CD1c-positive myeloid dendritic cell (primary cell): ENCODE results near the gene SELE.
A peak's percentile ranks its signal among the peaks of the same experiment; 100 is the strongest.
"Not testable (repeated sequence)": the region's sequence is repeated elsewhere in the genome, so short reads cannot be mapped to it uniquely, and the experiment has no call there.

Experiments used
- DNase-seq: peaks from one replicate; pipeline ENCODE4 v3.0.0-alpha.2; 2016; ENCODE audit errors: extremely low spot score

The SELE gene

DNA sequence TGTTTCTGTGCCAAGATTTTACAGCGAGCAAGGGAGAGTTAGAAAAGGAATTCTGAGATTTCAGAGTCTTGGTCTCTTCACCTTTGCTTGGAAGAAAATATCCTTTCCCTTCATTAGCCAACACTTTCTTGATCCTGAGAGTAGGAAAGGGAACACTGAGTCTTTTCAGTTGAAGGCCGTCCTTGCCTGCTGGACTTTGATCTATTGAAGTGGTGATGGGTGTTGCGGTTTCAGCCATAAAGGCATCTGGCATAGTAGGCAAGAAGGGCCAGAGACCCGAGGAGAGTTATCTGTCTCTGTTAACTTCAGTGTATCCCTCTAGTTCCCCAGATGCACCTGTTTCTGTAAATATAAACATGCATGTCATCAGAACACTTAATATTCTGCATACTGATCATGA is 9.7 kb downstream of the SELE start:
- DNase-seq: no peak

GRCh38 chr1:169723763-169724162 is 10.1 kb downstream of the SELE start:
- no peak for DNase-seq

DNA sequence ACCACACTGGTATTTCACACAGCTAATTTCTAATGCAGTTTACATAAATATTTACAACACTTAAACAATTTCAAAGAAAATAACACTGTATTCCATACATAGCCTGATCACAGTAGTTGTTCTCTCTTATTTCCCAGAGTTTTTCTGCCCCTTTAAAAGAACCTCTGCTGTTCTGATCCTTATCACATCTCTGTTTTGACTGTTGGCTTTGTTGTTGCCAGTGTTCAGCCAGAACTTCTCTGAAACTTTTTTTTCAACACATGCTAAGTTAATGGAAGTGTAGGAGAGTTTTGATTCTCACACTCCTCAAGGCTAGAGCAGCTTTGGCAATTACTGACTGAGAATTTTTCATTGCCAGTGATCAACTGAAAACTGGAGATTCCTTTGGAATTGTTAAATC is 11.1 kb downstream of the SELE start:
- DNase-seq: no peak

- not testable (repeated sequence) for DNase-seq
These were observed 18.8 kb downstream of the SELE start for GRCh38 chr1:169715100-169715499.

DNA sequence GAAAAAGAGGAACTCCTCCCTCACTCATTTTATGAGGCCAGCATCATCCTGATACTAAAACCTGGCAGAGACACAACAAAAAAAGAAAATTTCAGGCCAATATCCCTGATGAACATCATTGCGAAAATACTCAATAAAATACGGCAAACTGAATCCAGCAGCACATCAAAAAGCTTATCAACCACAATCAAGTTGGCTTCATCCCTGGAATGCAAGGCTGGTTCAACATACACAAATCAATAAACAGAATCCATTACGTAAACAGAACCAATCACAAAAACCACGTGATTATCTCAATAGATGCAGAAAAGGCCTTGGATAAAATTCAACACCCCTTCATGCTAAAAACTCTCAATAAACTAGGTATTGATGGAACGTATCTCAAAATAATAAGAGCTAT is 20.8 kb downstream of the SELE start:
- not testable (repeated sequence) for DNase-seq

GRCh38 chr1:169712309-169712631 is 21.6 kb downstream of the SELE start:
- no peak for DNase-seq

DNA sequence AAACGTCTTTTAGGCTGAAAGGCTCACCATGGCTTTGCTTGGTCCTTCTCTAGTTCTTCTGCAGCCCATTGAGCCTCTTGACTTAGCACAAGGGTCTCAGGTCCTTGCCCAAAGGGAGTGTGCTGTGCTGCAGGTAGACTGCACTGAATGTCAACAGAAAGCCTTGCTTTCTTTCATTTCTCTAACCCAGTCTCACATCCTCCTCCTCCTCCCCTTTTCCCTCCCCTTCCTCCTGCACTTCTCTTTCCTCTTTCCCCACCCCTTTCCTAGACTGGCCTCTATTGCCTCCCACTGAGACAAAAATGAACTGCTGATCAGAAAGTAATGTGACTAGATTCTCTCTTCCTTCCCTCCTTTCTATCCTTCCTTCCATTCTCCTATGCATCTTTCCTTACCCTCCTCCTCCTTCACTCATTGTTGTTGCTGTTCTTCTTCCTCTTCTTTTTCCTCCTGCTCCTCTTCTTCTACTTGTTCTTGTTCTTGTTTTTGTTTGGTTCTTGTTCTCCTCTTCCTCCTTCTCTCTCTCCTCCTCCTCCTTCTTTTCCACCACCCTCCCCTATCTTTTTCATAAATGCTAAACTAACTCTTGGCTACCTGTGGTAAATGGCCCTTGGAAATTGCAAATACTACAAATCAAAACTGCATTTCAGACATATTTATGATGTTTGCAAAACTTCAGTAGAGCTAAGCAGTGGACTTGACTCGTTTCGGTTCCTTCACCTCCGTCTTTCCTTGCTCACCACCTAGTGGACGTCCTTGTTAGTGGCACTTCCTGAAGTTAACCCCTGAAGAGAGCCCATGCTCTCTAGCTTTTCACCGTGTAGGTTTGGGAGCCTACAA is 22.2 kb downstream of the SELE start, which contains the start of gene SELL:
Gene SELL (minus strand): TSS at position 152 of the 840 bp plus-strand sequence. CDS start 122 bp downstream, at position 30.
- DNase-seq: peak; percentile 87

- no peak for DNase-seq
These were observed 25.2 kb downstream of the SELE start for GRCh38 chr1:169708647-169709046.

DNA sequence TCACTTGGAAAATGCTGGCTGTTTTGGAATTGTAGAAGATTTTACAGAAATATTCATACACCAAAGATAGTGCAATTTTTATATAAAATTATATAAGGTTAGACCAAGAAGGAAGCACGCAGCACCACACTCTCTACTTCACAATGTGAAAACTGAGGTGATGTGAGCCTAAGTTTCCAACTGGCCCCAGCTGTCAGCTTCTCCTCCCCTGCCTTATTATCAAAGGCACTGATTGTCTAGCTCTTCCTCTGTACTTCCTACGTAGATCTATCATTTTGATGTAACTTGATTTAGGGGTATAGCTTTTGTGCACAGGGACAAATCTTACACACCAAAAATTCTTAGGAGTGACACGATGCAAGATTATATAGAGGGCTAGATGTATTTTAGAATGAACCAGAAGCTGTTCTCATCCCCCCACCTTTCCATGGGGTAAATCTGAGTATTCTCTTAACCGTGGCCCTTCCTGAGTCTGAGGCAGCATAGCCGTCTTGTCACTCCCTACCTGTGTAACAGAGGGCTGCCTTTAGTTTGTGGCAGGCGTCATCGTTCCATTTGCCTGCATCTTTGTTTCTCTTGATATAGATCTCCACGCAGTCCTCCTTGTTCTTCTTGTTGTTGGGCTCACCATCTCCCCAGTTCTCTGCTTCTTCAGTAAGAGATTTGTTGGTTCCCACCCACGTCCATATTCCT is 25.8 kb downstream of the SELE start:
- no peak for DNase-seq

DNA sequence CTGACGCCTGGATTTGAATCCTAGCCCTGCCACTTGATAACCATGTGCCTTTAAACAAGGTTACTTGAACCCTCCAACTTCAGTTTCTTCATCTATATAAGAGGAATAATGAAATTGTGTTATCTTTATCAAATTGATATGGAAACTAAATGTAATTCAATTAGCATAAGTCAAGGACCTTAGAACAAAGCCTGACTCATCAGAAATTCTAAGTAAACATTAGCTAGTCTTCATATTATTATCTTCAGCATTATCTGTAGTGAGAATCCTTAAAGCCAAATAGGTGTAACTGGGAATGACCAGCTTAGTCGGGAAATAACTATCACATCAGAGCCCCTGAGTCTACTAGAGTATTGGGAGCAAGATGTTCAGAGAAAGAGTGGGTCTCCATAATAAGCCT is 29.1 kb downstream of the SELE start:
- no peak for DNase-seq

GRCh38 chr1:169701261-169702005 is 32.4 kb downstream of the SELE start:
- DNase-seq: no peak

- no peak for DNase-seq
These were observed 34.2 kb downstream of the SELE start for GRCh38 chr1:169699707-169700106.

DNA sequence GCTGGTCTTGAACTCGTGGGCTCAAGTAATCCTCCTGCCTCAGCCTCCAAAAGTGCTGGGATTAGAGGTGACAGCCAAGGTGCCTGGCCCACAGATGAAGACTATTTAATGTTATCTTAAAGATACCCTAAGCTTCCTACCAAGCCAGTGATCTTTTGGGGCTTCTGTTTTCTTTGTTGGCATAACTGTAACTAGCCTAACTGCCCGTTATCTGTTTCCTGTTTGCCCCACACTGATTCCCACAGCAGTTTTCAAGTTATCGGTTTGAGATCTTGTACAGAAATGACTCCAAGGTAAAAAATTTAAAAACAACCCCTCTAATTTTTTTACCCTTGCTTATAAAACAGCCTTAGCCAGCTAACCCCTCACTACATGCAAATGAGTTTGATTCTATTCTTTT is 34.9 kb downstream of the SELE start:
- no peak for DNase-seq

- peak; percentile 60 for DNase-seq
These were observed 36.1 kb downstream of the SELE start for GRCh38 chr1:169697755-169698154.

DNA sequence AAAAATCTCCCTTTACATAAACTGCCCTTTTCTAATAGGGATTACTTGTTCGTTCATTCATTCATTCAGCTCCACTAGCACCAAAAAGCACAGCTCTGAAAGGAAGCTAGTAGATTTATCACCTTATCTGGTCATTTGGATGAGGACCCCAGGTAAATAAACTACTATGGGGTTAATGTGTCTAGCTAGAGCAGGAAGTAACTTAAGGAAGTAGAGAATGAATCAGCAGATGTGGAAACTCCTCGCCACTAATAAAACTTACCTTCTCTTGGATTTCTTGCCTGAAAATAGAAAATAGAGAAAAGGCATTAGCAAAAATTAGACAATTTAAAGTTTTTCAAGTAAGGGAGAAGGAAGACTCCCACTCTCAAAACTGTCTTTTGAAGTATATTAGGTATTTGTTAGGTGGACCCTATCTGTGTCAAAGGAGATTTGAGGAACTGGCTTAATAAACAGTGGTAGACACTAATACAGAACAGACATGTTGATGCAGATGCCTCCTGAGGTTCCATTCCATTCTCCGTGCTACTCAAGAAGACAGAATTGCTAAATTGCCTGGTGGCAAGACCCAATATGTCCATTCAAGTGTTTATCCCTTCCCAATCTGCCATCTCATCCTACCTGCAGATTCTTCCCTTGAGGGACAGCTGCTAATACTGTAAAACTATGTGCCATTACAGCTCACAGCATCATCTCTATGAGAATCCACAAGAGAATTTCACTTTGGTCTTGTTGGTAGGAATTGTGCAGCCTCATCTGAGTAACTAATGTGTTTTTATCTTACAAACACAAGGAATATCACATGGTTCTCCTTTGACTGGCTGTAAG is 37.4 kb downstream of the SELE start:
- DNase-seq: no peak

DNA sequence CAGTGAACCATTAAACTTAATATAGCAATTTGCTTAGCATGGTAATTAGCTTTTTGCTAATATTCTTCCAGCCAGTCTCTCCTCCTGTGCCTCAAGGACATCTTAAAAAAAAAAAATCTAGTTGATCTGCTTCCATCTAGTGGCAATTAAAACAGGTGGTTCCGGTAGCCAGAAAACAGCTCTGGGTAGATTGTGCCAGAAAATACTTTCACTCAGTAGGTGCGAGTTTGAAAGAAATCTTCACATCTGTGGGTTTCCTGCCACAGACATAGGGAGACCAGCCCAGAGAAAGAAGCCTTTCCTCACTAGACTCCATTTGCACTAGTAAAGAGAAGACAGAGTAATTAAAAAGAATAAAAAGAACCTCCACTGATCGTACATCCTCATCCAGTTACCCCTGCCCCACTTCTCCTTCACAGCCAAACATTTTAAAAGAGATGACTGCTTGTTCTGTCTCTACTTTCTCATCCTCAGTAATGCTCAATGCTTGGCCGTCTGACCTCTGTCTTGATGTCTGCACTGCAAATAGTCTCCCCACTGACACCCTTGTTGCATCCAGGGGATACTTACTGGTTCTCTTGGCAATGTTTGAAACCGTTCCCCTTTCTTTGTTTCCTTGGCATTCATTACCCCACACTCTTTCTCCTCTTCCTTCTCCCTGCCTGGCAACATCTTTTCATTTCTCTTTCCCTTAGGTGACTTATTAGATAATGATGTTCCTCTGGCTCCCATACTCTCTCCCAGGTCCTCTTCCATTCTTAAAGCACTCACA is 39.4 kb downstream of the SELE start:
- no peak for DNase-seq

DNA sequence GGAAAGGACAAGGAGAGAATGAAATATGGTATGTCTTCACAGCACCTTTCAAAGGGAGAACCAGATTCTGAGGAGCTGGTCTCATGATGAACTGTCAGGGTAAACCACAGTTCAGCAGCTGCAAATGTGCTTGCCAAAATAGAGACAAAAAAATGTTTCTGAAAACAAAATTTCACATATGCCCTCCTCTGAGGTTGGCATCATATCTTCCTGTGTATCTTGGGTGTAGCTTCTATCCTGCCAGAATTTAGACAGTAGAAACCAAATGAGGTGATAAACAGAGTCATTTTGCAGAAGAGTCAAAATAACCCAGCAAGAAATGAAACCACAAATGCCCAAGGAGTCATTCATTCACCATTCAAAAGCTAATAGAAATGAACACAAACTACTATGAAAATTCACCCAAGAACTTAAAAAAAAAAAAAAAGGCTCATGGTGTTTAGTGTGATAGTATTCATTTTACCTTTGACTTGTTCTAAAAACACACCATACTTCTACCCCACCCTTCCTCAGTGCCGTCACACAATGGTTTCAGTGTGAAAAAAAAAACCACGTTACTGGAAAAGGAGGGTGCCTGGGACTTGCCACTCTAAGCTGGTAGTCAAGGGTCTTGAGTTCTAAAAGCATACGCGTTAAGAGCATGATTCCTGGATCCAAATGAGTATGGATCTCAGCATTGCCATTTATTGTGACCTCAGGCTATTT is 41.0 kb downstream of the SELE start:
- DNase-seq: peak; percentile 23

DNA sequence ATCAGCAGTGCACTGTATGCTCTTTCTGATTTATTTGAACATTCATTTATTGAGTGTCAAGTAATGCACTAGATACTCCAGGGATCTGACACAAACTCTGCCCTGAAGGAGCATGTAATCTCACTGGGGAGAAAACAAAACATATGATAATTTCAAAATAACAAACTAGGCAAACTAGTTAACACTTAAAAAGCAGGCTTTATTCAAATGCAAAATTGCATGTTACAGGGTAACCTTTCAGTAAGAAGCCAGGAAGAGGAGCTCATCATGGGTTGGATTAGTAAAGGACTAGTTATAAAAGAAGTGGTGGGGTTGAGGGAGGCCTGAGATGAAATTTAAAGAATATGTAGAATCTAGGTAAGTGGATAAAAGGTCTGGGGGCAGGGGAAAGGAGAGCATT is 43.4 kb downstream of the SELE start:
- no peak for DNase-seq

GRCh38 chr1:169689395-169689794 is 44.5 kb downstream of the SELE start:
- DNase-seq: no peak

DNA sequence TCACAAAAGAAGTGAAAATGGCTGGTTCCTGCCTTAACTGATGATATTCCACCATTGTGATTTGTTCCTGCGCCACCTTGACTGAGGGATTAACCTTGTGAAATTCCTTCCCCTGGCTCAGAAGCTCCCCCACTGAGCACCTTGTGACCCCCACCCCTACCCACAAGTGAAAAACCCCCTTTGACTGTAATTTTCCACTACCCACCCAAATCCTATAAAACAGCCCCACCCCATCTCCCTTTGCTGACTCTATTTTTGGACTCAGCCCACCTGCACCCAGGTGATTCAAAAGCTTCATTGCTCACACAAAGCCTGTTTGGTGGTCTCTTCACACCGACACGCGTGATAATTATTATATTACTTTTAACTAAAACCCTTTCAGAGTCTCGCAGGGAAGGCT is 45.5 kb downstream of the SELE start:
- DNase-seq: not testable (repeated sequence)
